Gastrocnemius medialis (tissue), 4 donors: ENCODE measurements around the gene WDR5. TPM values are rescaled to one million over a fixed set of nuclear protein-coding genes. Genes with fewer than 3 reads are reported as not detected.

Experiments used
- ATAC-seq, 2 donors: fragments of 150-250 bp; one replicate each; pipeline ENCODE4 v1.9.1; 2016
- DNase-seq, 2 donors: peaks; one replicate each; pipeline ENCODE4 v3.0.0-alpha.2; 2019
- H3K27ac ChIP-seq, 4 donors: fragments of 200-600 bp; sonication (generic); 1 replicate in 1 of 4; 2 replicates in 3 of 4; pipeline ENCODE4 v1.5.1; 2016 to 2018; ENCODE audit warnings: mild to moderate bottlenecking in 2 of 4, moderate library complexity in 1 of 4
- H3K27me3 ChIP-seq, 3 donors: fragments of 200-600 bp; sonication (generic) in 2 of 3; 1 replicate in 1 of 3; 2 replicates in 2 of 3; pipeline versions ENCODE4 v1.5.1 to v1.6.0; 2016 to 2019; ENCODE audit warnings: mild to moderate bottlenecking in 1 of 3, moderate library complexity in 1 of 3
- H3K36me3 ChIP-seq, 2 donors: fragments of 200-600 bp; sonication (generic) in 1 of 2; one replicate each; pipeline ENCODE4 v1.5.1; 2017 to 2018
- H3K4me1 ChIP-seq, 2 donors: fragments of 200-600 bp; sonication (generic) in 1 of 2; one replicate each; pipeline ENCODE4 v1.5.1; 2016 to 2017; ENCODE audit warnings: mild to moderate bottlenecking in 2 of 2
- H3K4me3 ChIP-seq, 4 donors: fragments of 200-600 bp; sonication (generic) in 3 of 4; 1 replicate in 1 of 4; 2 replicates in 3 of 4; pipeline ENCODE4 v1.5.1; 2016 to 2019; ENCODE audit warnings: mild to moderate bottlenecking in 2 of 4
- H3K9me3 ChIP-seq, 3 donors: fragments of 200-600 bp; sonication (generic) in 2 of 3; 1 replicate in 1 of 3; 2 replicates in 2 of 3; pipeline ENCODE4 v1.5.1; 2016 to 2019
- POLR2A ChIP-seq, 2 donors: fragments of 450-650 bp; IDR thresholded peaks; one replicate each; pipeline ENCODE4 v1.6.1; 2017; ENCODE audit warnings: antibody characterized with exemption in 2 of 2, mild to moderate bottlenecking in 2 of 2, moderate library complexity in 2 of 2
- in situ Hi-C, 4 donors: fragments of 200-750 bp; cut with MboI; loops; one replicate each; pipeline versions ENCODE4 v1.15.0 to v1.8.0; 2017; ENCODE audit warnings: low sequenced_read_pairs in 4 of 4
- intact Hi-C: fragments of 100-400 bp; cut with DNase I; formaldehyde crosslinking; loops from one replicate; pipeline ENCODE4 v1.15.1; 2023; ENCODE audit warnings: low total_unique reads
- total RNA-seq, 4 donors: library from RNA; depleted of rRNA; stranded (reverse); fragments of >200 nt; gene quantifications; one replicate each; pipeline versions ENCODE4 v1.1.0 to v1.2.3, GENCODE V29; 2016
- TF ChIP-seq, protein P1 (sequence below), 5 experiments: fragments of 450-650 bp in 3 of 5; fragments of 200-600 bp in 2 of 5; sonication (generic) in 2 of 5; IDR thresholded peaks in 4 of 5; conservative IDR thresholded peaks in 1 of 5; 1 replicate in 4 of 5; 2 replicates in 1 of 5; pipeline ENCODE4 v1.5.1; 2016 to 2019; ENCODE audit warnings: antibody characterized with exemption in 5 of 5, mild to moderate bottlenecking in 3 of 5, moderate library complexity in 3 of 5

WDR5 gene
- total RNA-seq, 4 donors from 2014 or later: 19.8 to 39.3 (median 31.9) TPM

DNA sequence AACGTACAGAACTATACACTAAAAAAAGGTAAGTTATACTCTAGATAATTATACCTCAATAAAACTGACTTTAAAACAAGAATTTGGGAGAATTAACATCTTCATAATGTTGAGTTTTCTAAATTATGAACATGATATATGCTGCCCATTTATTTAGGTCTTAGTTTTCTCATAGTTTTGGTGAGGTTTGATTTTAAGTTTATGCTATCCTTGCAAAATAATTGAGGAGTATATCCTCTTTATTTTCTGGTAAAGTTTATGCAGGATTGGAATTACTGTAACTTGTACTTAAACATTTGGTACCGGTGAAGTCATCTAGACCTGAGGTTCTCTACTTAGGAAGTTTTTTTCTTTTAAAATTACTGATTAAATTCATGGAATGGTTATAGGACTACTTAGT lies 67.3 kb downstream of the WDR5 start:
- in situ Hi-C loops: no loop called here
- no peak overlapping the region for H3K4me3 ChIP-seq
- H3K9me3 ChIP-seq: no peaks in the 10 kb centered on the region
- no peaks in the 10 kb centered on the region for H3K36me3 ChIP-seq
- DNase-seq: no peak
- intact Hi-C loops: loop anchor here (10.0 kb wide), 1 partner anchor 122 kb away; the partner anchor contains the start of gene RXRA
- H3K27ac ChIP-seq: no peak overlapping the region
- peaks cover 7 to 11% of the 10 kb centered on the region in 2 donors for H3K4me1 ChIP-seq
- TF ChIP-seq, protein P1, sequence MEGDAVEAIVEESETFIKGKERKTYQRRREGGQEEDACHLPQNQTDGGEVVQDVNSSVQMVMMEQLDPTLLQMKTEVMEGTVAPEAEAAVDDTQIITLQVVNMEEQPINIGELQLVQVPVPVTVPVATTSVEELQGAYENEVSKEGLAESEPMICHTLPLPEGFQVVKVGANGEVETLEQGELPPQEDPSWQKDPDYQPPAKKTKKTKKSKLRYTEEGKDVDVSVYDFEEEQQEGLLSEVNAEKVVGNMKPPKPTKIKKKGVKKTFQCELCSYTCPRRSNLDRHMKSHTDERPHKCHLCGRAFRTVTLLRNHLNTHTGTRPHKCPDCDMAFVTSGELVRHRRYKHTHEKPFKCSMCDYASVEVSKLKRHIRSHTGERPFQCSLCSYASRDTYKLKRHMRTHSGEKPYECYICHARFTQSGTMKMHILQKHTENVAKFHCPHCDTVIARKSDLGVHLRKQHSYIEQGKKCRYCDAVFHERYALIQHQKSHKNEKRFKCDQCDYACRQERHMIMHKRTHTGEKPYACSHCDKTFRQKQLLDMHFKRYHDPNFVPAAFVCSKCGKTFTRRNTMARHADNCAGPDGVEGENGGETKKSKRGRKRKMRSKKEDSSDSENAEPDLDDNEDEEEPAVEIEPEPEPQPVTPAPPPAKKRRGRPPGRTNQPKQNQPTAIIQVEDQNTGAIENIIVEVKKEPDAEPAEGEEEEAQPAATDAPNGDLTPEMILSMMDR (IDR thresholded peaks at IDR 0.05 in 4 of 5, conservative IDR thresholded peaks at IDR 0.05 in 1 of 5): no peak
- no peak for TF ChIP-seq POLR2A (IDR thresholded peaks at IDR 0.05)
- no peaks in the 10 kb centered on the region for H3K27me3 ChIP-seq
- no peak for ATAC-seq

DNA sequence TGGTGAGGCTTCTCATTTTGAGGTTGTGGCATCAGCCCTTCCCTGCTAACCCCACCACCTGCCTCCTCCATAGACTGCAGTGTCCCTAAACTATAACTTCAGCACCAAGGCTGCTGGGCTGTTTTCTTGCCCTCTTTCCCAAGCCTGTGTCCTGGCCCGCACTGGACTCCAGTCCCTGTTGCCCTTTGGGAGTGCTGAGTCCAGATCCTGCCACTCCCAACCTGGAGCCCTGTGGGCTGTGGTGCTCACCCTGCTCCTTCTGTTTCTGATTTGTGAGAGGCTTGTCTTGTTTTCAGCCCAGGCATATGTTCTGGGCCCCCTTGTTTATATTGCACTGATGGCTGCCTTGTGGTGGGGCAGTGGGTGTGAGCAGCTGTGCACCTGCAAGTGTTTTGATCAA lies 68.2 kb downstream of the WDR5 start:
- Histone ChIP-seq H3K4me3 (no peak overlapping the region), H3K36me3 (no peaks in the 10 kb centered on the region), H3K27me3 (no peaks in the 10 kb centered on the region), H3K27ac (no peak overlapping the region), H3K9me3 (no peaks in the 10 kb centered on the region), H3K4me1 (peaks cover 12 to 19% of the 10 kb centered on the region in 2 donors)
- intact Hi-C loops (loop anchor here (10.0 kb wide), 1 partner anchor 121 kb away; the partner anchor contains the start of gene RXRA), in situ Hi-C loops (no loop called here)
- ATAC-seq: no peak
- TF ChIP-seq, protein P1 (IDR thresholded peaks at IDR 0.05 in 4 of 5, conservative IDR thresholded peaks at IDR 0.05 in 1 of 5): no peak
- TF ChIP-seq POLR2A (IDR thresholded peaks at IDR 0.05): no peak
- DNase-seq: peak in 1 of 2 donors; percentile 1

DNA sequence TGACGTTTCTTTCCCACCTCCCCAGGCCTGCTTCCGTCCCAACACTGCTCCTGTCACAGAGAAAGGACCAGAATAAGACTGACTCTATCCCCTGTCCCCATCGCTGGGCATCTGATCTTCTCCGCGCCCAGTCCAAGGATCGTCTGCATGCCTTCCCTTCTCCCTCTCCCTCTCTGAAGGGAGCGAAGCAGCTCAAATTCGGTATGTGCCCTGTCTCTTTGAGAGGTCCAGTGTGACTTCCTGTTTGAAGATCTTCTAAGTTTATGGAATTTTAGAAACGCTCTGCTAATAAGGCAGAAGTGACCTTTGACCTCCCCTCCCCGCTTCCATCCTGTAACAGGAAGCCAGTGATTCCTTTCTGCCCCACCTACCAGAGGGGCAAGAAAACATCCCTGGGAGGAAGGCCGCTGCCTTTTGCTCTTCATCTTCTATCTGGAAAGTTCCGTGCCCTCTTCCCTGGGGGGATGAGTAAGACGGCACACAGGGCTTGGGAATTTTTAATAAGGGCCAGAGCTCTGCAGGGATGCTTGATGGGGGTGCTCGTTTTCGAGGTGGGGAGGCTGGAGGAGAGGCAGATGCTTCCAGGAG lies 69.2 kb downstream of the WDR5 start:
- Histone ChIP-seq H3K27me3 (no peaks in the 10 kb centered on the region), H3K4me1 (peaks cover 23 to 27% of the 10 kb centered on the region in 2 donors), H3K36me3 (no peaks in the 10 kb centered on the region), H3K9me3 (no peaks in the 10 kb centered on the region), H3K4me3 (no peak overlapping the region), H3K27ac (peak overlapping the region; percentile 7 to 38 (median 22))
- in situ Hi-C loops: no loop called here
- no peak for ATAC-seq
- intact Hi-C loops: loop anchor here (10.0 kb wide), 1 partner anchor 120 kb away; the partner anchor contains the start of gene RXRA
- no peak for TF ChIP-seq POLR2A (IDR thresholded peaks at IDR 0.05)
- TF ChIP-seq, protein P1 (IDR thresholded peaks at IDR 0.05 in 4 of 5, conservative IDR thresholded peaks at IDR 0.05 in 1 of 5): no peak
- peak in 1 of 2 donors; percentile 2 for DNase-seq

- intact Hi-C loops: loop anchor here (10.0 kb wide), 1 partner anchor 119 kb away; the partner anchor contains the start of gene RXRA
- H3K4me1 ChIP-seq: peaks cover 30 to 34% of the 10 kb centered on the region in 2 donors
Measured at GRCh38 chr9:134205672-134206310, 69.9 kb downstream of the WDR5 start.

More at GRCh38 chr9:134205672-134206310, 69.9 kb downstream of the WDR5 start:
- ATAC-seq (no peak), DNase-seq (peak; percentile 15 to 37)
- TF ChIP-seq POLR2A (IDR thresholded peaks at IDR 0.05): no peak
- TF ChIP-seq, protein P1 (IDR thresholded peaks at IDR 0.05 in 4 of 5, conservative IDR thresholded peaks at IDR 0.05 in 1 of 5): no peak
- H3K27ac ChIP-seq: peak overlapping the region in 3 of 4 donors; percentile 1 to 25 (median 15)
- no peak overlapping the region for H3K4me3 ChIP-seq
- in situ Hi-C loops: no loop called here
- H3K27me3 ChIP-seq: no peaks in the 10 kb centered on the region
- H3K36me3 ChIP-seq: no peaks in the 10 kb centered on the region
- no peaks in the 10 kb centered on the region for H3K9me3 ChIP-seq
